GM11168 (cell line): ENCODE data around the gene KCNA2.

Experiments
- in situ Hi-C: fragments of 300-500 bp; cut with MboI; formaldehyde crosslinking; loops from one replicate; pipeline ENCODE4 v1.12.0; 2022; ENCODE audit warnings: low sequenced_read_pairs; ENCODE audit not compliant: unreplicated experiment

Gene KCNA2

DNA sequence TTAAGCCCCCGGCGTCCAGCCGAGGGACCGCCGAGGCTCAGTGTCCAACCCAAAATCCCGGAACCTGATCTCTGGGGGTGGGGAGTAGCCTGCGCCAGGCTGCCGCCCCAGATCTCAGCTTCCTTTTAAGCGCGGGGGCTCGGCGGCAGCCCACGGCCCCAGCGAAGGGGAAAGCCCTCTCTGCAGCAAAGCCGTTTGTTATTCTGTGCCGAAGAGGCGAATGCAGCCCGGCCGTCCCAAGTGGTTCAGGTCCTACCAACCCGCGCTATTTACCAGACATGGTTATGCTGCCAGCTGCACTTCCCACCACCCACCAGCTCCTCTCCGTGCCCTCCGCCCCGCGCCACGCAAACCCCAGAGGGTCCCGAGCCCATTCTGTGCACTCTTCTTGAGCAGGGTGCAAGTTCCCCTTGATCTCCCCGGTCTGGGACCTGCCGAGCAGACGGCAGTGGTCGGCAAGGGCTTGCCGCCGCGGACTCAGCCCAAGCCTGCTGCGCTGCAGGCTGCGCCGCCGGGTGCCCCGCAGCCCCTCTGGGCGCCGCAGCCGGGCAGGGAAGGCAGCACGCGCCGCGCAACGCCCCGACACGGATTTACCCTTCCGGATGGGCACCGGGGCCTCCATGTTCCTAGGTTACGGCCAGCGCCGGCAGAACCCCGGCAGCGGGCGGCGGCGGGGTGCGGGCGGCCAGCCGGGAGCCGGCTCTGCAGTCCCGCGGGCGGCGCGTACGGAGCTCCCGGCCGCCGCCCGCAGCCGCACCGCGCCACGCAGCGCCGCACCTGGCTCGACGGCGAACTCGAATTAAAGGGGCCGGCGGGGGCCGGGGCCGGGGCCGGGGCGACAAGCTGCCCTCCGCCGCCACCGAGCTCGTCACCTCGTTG, 738 bp upstream of the KCNA2 start:
- in situ Hi-C loops, result no loop called here

DNA sequence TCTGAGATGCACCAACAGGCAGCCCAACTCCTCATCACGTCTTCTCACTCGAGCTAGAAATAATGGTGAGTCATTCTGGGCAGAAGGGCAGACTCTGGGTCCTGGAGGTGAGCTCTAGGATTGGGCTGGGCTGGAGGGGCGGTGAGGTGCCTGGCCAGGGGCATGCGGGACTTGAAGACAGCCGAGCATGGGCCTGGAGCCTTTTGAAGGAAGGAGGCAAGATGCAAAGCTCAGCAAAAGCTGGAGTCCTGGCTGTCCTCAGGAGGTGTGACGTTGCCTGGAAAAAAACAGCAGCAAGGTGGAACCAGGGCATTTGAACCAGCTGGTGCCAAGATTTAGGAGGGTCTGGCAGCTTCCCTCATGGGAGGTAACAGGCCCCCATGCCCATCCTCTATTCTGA, 712 bp downstream of the KCNA2 start:
- in situ Hi-C loops, result no loop called here

DNA sequence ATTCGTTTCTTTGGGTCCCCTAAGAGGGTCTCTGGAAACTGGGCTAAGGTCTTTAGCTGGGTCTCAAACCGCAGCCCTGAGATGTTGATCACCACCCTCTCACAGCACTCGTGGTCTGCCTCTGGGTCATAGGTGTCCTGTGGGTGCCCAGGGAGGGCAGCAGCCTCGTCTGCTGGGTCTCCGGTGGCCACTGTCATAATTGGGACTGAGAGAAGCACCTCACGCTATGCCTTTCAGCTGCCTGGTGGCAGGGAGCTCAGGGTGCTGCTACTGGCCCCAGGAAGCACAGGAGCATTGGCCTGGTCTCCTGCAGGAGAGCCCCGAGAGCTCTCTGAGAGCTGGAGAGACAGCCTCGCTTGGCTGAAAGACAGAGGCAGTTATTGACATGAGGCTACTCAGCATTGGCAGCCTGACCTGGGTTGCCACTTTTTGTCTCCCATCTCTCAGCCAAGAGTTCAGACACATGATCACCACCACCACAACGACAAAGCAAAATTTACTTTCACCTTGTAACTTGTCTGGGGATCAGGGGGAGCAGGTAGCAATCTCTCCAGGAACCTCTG, 1.5 kb downstream of the KCNA2 start:
- in situ Hi-C loops, result no loop called here

DNA sequence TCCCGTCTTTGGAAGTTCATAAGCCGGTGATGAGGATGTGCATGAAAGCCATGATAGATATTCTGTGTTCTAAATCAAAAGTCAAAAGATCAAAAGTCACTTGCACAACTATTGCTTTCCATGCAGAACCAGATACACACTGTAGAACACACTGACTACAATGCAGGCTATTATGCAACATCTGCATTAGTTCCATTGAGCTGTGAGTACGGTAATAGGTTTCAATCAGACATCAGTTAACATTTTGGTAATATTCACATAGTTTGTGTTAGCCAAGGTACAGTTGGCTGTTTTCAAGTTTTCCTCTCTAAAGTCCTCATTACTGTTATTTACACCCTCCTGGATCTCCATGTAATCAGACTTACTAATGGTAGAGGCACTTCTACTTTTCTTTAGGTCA, 3.1 kb downstream of the KCNA2 start:
- in situ Hi-C loops, result no loop called here

DNA sequence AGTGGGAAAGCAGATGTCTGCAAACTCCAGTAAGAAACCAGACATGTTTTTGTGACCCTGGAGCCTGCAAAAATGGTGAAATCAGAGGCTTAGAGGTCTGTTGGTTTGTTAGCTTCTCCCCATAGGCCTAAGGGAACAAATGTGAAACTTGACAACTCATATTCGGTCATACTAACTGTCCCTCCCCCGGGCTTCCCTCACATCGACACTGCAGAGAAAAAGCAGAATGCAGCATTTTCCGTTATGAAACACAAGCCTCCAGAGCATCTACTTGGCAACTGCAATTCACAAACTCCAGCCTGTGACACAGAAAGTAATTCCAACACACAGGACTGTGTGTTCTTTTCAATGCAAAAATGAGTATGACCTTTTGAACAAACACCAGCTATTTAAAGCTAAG, 3.7 kb downstream of the KCNA2 start:
- in situ Hi-C loops, result no loop called here

DNA sequence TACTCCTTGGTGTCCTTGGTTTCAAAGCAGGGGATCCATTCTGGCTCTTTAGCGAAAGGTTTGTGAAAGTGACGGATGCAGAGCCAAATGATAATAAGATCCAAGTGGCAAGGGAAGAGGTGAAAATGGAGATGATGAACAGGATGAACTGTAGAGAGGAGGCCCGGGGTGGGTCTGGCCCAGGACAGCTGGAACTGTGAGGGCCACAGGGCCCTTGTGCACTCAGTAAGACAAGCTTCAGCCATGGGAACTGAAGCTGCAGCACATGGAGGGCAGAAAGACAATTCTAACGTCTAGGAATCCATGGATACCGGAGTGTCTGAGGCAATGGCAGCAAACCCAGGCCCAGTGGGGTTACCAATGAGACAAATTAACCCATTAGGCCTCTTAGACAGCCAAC, 4.8 kb downstream of the KCNA2 start:
- in situ Hi-C loops, result no loop called here

DNA sequence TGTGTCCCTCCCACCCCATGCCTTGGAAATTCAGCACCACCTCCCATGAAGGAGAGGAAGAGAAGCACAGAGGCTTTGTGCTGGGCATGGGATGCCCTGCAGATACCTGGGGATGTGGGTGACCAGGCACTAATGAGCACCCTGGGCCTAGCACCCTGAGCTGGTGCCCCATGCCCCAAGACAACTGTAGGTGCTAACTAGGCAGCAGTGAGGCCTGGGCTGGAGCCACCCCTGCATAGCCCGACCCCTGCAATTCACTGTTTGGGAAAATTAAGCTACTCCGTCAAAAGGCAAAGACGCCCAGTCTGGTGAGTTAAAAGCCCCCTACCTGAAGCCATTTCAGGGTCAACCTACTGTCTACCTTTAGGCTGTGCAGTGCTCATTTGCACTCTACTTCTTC, 5.4 kb downstream of the KCNA2 start:
- in situ Hi-C loops, result no loop called here

DNA sequence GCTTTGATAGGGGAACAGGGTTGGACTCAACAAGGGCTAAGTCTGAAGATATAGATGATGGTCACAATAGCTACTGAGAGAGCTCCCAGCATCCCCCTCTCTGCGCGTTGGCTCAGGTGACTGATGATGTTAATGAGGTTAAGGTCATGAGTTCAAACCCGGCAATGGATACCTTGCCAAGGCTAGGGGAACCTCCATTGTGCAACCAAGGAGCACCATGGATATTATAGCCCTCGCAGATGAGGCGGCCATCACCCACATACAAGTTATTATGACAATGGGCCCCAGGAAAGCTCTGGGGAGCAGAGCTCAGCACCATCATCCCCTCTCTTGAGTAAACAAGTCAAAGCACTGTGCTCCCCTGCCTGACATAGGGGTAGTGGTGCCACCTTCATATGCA, 8.2 kb downstream of the KCNA2 start:
- in situ Hi-C loops, result no loop called here

DNA sequence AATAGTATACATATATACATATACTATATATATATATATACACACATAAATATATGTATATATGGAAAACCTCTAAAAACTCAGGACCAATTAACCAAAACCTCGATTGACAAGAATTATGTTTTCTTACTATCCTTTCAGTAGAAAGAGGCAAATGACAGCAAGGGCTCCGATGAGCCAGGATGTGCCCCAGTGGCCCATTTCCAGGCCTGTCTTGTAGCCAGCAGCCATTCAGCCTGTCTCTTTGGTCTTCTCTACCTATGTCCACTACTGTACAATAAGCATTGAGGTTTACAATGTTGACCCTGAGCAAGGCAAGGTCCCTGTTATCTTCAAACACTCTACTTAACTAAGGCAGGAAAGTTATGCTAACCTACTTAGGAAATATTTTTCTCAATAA, 9.8 kb downstream of the KCNA2 start:
- in situ Hi-C loops, result no loop called here

DNA sequence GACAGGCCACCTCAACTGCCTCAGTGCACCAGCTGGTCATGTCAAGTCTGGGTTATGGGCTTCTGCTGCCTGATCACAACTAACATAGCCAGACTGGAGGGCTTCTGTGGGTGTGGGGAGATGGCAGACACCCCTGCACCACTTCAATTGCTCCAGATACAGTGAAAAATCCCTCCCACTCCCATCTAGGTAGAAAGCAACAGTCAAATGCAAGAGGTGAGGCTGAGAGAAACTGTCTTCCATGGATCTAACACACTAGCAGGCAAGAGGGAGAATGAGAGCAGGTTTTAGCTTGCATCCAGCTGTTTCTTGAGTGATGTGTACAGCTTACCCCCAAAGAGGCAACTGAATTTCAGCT, 10.8 kb downstream of the KCNA2 start:
- in situ Hi-C loops, result no loop called here

DNA sequence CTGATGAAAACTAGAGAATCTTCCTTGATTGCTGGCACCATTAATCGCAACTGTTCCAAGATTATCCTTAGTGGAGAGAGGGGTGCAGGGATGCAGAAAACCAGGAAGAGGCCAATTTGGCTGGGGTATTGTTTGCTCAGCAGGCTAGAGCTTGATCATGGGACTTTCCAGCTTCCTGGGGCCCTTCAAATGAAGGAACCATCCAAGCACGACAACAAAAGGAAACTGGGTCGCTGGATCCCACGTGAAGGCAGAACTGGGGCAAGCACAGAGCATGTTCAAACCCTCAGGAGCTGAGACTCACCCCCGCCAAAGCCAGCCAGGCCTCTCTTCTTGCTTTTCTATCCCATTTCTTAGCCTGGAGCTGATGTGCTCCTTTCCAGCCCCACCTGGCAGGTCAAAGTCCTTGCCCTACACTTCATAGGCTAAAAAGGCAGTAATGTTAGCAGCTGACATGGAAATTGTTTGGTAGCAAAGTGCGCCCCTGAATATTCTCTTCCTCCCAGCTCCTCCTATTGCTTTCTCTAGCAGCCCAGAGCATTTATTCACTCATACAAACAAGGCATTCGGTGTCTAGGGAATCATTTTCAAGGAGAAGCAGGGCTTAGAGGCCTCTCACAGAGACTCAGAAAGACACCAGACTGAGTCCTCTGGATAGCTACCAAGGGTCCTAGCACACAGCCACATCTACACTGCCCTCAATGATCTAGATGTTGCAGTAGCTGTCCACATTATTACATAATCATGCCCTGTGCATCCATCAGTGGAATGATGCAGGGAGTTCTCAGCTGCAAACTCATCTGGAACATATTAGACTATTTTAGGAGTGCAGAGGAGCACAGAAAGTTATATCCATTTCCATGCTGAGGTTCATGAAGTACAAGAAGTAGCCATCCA, 11.5 kb downstream of the KCNA2 start:
- in situ Hi-C loops, result no loop called here

DNA sequence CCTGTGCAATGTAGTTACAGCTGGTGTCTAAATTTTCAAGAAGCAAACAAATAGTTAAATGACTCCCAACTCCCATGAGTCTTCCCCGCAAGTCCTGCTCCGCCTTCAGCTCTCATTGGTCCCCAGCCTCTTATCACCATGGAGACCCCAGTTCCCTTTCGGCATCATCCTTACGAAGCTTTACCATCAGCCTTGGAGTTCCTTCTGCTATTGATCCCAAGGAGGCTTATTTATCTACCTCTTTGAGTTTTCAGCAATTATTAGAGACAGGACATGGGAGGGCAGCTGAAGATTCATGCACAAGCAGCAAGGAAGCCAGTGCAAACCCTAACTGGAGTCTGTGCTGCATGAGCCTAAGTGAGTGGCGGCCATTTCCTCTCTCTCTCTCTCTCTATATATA, 12.3 kb downstream of the KCNA2 start:
- in situ Hi-C loops, result no loop called here

DNA sequence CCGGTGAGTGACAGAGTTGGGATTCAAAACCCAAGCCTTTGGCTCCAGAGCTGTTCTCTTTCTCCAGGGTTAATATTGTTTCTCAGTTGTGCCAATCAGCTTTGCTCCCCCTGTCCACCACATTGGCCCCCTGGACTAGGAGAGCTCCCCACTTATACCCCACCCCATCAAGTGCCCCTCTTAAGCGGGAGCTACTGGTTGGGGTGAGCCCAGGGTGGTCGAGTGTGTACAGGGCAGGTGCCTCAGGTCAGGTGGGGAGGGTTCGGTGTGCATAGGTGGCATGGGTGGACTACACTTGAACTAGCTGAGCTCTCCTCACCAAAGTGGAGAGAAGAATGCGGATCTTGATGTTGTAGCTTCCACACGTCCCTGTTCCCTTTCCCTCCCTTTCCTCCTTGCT, 14.2 kb downstream of the KCNA2 start:
- in situ Hi-C loops, result no loop called here

DNA sequence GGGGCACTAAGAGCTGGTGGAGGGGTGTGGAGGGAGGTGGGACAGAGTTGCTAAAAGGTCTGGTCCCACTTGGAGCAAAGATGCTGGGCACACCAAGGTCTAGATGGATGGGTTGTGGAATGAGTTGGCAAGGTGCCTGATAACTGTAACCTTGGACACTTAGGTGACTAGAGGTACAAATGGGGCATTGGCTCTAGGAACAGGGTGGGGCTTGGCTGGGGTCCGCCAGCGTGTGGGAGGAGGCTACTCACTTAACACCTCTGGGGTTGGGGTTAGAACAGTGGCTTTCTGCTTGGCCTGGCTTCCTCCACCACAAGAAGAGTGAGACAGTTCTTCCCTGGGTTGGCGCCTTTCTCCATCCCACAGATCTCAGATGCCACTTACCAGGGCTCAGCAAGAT, 17.2 kb downstream of the KCNA2 start:
- in situ Hi-C loops, result no loop called here

DNA sequence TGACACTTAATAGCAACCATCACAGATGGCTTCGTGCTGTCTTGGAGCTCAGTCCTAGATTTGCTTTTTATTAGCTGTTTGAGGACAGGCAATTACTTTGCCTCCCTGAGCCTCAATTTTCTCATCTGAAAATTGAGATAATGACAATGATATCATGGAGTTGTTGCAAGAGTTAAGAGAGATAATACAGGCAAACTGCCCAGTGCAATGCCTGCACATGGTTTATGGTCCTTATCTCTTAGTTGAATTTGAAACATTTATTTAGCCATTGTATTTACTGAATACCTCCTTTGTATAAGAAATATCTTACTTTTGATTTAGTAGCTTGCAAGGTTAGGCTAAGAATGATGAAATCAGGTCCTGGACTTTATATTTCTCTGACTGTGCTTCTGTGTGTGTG, 17.7 kb downstream of the KCNA2 start:
- in situ Hi-C loops, result no loop called here

DNA sequence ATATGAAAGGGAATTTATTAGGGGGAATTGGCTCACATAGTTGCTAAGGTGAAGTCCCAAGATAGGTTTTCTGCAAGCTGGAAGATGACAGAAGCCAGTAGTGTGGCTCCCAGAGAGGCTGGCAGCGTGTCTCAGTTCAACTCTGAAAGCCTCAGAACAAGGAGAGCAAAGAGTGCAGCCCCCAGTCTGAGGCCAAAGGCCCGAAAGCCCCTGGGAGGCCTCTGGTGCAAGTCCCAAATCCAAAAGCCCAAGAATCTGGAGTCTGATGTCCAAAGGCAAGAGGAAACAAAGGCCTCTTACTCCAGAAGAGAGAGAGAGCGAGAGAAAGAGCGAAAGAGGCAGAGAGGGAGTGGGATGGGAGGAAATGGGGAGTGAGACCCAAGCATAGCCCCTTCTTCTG, 18.3 kb downstream of the KCNA2 start:
- in situ Hi-C loops, result no loop called here

DNA sequence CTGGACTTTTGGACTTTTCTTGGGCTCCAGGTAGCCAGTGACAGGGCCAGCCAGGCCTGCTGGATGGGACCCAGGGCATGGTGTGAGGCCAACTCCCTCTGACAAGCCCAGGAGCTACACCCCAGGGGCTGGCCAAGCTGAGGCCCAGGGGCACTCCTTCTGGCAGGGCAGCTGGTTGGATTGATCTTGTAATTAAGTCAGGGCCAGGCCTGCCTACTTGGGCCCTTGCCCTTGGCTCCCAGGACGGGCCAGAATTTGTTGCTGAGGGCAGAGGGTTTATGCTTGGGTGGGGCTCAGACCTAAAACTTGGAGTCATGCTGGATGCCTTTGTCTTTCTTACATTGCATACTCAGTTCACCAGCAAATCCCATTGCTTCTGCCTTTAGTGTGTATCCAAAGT, 20.7 kb downstream of the KCNA2 start:
- in situ Hi-C loops, result no loop called here

DNA sequence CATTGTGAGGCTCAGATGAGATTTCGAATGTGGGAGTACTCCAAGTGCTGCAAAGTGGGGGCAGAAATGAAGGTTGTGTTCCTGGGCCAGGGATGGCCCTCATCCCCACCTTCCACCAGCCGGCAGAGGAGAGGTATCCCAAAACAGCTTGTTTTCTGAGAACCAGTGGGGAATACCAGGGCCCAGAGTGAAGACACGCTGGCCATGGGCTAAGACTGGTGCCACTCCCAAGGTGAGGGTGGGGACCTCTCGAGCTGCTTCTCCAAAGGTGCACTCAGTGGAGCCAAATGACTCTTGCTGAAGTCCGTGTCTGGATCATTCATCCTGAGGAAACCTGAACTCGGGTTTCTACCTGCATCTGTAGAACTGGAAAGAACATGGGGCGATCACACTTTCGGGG, 22.1 kb downstream of the KCNA2 start:
- in situ Hi-C loops, result no loop called here

DNA sequence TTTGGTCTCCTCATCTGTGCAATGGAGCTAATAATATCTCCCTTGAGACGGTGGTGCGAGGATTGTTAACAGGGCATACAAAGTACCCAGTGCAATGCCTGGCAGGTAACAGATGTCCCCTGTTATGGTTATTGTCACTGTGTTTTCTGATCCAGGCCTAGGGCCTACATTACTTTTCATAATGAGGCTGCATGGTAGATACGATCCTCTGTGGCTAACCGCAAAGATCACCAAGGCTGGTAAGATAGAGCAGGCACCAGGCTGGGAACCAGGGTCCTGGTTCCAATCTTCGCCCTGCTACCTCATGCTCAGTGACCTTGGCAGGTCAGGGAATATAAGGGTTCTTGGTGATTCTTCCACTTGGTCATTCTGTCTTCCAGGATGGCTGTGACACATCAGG, 22.7 kb downstream of the KCNA2 start:
- in situ Hi-C loops, result no loop called here

DNA sequence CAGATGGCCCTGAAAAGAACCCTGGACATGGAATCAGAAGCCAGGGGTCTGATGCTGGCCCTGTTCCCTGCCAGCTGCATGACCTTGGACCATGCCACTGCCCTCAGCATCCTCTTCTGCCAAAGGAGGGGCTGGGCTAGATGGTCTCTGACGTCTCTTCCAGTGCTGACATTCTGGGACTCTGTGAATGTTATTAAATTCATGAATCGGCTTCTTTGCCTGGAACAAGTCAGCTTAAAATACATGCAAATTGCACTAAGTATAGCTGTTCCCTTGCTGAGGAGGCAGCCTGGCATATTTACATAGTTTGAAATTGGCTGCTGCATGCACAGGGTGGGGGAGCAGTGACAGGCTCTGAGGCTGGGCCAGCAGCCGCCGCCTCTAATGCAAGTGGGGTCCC, 23.8 kb downstream of the KCNA2 start:
- in situ Hi-C loops, result no loop called here

DNA sequence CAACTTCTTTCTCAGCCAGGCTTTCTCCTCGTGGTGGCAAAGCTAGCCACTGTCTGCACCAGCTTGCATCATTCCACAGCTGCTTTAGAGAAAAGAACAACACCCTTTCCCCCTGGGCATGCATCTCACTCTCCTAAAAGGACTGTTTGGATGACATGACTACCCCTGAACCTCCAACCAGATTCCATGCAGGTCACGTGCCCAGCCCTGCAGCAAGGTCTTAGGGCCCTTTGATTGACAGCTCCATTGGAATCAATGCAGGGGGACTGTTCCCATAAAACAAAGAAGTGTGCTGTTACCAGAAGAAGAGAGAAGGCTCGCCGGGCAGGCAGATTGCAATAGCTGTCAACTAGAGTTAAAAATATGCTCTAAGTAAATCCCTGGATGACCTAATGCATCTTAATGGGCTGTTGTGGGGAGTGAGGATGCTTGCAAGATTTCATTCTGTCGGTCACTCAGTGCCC, 24.4 kb downstream of the KCNA2 start:
- in situ Hi-C loops, result no loop called here
